Right lung (tissue), 5 donors: ENCODE measurements around the gene GABRB3. TPM values are rescaled to one million over a fixed set of nuclear protein-coding genes. Genes with fewer than 3 reads are reported as not detected.
"Not testable (repeated sequence)": the region's sequence is repeated elsewhere in the genome, so short reads cannot be mapped to it uniquely, and the experiment has no call there.

Experiments
- DNase-seq, 2 donors: peaks; one replicate each; pipeline ENCODE4 v3.0.0-alpha.2; 2013
- polyA plus RNA-seq, 5 donors: library from polyadenylated mRNA; unstranded; fragments of 120-200 nt; gene quantifications; one replicate each; pipeline versions ENCODE4 v1.2.1 to v1.2.3, GENCODE V29; 2013; ENCODE audit warnings: inconsistent platforms in 1 of 5, low replicate concordance in 1 of 5; ENCODE audit not compliant: insufficient read length in 5 of 5, insufficient read depth in 1 of 5

The GABRB3 gene
- polyA plus RNA-seq, 5 donors = 0.91 to 3.3 (median 2.2) TPM

DNA sequence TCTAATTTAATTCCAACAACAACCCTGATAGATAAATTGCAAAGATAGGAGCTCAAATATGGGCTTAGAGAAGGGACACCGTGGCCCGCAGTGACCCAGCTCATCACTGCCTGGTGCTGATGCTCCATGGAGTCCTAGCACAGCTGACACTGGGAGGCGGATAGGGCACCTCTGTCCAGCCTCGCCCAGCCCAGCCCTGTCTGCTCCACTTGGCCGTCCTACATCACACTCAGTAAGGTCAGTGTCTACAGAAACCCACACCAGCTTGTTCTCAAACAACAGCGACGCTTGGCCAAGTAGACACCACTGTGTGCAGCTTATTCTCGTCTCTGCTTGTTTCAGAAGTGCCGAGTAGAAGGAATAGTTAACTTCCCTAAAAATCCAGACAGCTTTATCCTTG lies 33.9 kb downstream of the GABRB3 start:
- no peak for DNase-seq

DNA sequence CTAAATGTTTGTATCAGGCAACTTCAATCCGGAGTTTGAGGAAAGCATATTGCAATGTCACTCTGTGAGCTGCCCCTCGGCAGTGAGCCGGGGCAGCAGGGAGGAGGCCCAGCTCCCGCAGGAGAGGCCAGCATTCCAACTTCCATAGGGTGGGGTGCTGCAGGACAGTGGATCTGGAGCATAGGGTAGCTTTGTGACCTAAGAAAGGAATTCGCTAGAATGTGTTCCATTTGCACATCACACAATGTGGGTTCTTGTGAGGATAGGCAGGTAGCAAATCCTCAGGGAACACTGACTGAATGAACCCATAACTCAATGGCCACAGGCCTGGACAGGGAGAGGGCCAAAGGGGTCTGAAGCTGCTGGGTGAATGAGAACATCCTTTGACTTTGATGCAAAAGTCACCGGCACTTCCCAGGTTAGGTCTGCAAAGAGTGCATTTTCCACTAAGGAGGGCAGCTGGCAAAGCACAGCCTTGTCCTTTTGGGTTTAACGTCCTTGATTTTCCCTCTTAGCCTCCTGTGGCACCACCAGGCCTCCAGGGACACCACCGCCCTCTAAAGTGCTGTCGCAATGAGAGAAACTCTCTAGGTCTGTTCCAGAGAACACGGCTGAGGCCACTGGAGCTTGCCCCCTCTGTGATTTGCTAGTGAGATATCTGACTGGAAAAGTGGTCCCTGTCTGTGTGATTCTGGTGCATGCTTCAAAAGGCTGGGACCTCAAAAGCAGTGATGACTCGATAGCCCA lies 36.2 kb downstream of the GABRB3 start:
- no peak for DNase-seq

DNA sequence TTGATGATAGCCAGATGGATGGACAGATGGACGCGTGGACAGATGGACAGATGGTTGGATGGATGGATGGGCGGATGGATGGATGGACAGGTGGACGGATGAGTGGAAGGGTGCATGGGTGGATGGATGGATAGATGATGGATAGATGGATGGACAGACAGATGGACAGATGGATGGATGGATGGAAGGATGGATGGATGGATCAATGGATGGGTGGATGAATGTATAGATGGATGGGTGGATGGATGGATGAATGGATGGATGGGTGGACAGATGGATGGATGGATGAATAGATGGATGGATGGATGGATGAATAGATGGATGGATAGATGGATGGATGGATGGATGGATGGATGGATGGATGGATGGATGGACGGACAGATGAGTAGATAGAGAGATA lies 40.9 kb downstream of the GABRB3 start:
- no peak for DNase-seq

- DNase-seq = no peak
These were observed 43.3 kb downstream of the GABRB3 start for GRCh38 chr15:26729581-26729980.

DNA sequence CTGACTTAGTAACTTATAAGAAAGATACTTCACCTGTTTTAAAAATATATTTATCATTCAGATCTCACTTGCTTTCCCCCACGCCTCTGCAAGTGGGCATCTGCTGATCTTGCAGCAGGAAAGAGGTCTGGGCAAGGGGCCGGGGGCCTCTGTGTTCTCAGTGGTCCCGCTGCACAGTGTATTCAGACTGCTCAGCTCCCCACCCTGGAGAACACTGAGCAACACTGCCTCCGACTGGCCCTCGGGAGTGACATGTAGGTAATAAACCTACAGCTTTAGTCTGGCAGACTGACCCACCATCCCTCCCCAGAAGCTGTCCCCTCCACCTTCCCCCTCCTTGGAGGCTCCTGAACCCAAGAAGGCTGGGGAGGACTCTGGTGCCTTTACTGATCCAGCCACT lies 43.8 kb downstream of the GABRB3 start:
- DNase-seq = no peak

GRCh38 chr15:26724381-26725150 lies 48.3 kb downstream of the GABRB3 start:
- no peak for DNase-seq

DNA sequence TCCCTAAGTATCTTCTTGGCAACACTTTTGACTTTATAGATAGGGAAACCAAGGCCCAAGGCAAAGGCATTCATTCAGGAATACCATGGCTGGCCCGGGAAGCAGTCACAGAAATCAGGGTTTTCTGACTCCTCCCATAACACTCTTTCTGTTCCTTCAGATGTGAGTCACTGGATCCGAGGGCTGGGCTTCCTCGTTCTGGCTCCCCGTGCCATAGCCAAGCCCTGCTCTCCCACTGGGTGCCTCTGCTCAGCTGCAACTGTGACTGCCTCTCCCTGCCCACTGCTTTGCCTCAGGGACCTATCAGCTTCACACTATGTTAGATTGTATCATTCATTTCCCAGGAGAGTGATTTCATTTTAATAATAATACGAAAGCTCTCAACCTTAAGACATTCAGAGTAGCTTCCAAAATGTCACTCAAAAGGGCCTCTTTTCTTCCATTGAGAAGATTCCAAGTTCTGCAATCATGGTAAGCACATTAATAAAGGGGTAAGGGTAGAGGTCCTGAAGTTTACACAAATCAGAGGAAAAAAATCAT lies 50.2 kb downstream of the GABRB3 start:
- no peak for DNase-seq

DNA sequence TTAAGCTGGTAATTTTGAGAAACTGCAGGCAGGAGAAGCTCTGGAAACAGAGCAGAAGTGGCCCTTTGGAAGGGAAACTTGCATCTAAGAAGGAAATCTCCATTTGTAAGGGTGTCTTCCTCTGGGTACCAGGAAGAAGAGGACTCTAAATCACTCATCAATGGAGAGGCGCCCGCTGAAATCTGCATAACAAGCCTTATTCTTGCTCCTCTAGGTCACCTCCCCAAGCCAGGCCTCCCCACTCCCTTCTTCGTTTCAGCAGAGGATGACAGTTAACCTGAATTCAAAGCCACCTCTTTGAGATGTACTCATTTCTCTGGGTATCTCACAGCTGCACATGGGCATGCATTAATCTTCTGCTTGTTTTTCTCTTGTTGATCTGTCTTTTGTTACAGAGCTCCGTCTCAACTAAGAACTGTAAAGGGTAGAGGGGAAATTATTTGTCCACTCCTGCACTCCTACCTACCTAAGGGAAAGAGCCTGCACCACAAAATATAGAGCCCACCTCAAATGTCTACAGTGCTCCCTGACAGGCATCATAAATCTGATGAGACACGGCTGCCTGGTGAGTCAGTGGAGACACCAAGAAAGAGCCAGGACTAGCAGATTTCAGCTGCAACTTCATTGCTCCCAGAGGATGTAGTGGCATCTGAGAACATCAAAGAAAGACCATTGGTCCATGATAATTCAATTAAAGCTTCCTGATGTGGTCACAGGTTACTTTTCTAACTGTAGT lies 51.5 kb downstream of the GABRB3 start:
- no peak for DNase-seq

- DNase-seq = no peak
These were observed 52.3 kb downstream of the GABRB3 start for GRCh38 chr15:26720546-26720945.

GRCh38 chr15:26719866-26720265 lies 53.0 kb downstream of the GABRB3 start:
- not testable (repeated sequence) for DNase-seq

GRCh38 chr15:26716069-26716468 lies 56.8 kb downstream of the GABRB3 start:
- no peak for DNase-seq

DNA sequence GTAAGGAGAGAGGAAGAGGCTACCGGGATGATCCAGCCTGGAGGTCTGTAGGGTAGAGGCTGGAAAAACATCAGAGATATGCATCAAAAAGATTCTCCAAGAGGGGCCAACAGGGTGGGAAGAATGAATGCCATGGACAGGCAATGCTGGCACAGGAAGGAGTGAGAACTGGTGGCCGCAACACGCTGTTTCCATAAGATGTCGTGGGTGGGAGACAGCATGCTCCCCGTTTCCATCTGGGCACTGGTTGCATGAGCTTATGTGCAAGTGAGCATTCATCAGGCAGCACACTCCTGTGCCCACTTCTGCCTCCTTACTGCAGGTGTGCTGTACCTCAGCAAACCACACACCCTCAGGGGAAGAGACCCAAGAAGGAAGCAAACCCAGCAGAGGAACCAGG lies 59.4 kb downstream of the GABRB3 start:
- no peak for DNase-seq

GRCh38 chr15:26712335-26712734 lies 60.5 kb downstream of the GABRB3 start:
- DNase-seq = no peak

DNA sequence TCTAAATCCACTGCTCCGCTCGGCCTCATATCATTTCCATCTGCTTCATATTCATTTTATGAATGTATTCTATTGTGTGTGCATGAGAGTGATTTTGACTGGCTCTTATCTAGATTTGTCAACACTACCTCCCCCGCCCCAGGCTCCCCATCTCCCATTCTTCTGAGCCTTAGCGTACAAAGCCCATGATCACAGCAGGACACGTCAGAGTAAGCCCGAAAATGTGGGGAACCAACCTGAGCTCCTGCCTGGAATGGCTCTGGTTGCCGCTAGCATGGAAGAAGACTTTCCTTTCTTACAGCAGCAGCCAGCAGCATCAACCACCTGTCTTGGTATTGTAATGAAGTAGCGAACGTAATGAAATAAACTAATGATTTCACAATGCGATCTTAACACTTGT lies 61.4 kb downstream of the GABRB3 start:
- no peak for DNase-seq

DNA sequence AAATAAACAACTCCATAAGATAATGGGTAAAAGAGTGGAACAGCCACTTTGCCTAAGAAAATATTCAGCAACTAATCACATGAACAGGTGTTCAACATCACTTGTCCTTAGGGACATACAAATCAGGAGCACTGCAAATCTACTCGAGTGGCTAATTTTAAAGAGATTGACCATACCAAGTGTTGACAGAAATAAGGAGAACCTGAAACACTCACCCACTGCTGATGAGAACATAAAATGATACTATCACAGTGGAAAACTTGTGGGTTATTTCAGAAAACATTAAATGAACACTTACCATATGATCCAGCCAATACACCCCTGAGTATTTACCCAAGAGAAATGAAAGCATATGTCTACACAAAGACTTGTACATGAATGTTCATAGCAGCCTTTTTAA lies 70.5 kb downstream of the GABRB3 start:
- DNase-seq = no peak

DNA sequence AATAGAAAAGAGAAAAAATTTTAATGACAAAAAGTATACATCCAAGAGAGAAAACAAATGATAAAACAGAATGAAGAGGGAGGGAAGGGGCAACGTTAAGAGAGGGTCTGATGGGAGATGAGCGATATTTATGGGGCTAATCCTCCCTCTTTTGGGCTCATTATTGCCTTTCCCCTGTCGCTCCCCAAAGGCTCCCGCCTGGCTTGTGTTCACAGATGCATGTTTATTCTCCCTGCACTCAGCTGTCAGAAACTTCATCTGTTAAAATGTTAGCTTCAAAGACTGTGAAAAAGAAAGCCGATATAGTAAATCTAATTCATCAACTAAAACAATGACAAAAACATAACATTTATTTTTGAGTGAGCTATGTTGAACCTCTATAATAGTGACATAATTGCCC lies 74.3 kb downstream of the GABRB3 start:
- DNase-seq = no peak

GRCh38 chr15:26697913-26698312 lies 75.0 kb downstream of the GABRB3 start:
- DNase-seq = no peak

DNA sequence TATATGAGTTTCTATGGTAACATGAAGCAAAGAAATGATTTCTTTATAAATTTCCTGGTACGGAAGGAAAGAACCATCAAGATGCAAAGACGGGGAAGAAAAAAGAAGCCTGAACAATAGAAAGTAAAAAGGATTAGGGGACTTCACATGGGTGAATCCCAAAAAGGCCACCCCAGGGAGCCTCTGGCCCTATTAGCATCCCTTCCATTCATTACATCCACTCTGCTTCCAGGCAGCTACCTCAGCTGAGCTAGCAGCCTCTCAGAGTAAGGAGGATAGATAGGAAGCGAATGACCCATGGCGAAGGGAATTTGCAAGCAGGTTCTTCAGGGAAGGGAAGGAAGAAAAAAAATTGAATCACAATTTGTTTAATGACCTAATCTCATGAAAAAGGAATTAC lies 81.6 kb downstream of the GABRB3 start:
- DNase-seq = no peak

DNA sequence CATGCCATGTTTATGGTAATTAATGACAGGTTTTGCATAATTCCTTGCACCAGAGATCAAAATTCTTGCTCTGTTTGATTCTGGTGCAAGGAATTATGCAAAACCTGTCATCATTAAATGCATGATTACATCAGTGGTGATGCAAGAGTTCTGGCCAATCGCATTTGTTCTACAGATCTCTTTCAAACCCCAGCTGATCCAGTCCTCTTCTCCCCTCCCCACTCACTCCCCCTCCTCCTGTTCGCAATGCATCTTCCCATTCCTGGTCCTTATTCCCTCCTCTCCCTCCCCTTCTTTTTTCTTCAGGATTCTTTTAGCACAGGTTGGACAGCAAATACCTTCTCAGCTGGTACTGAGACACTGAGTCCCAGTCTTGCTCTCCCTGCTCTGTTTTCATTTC lies 82.1 kb downstream of the GABRB3 start:
- no peak for DNase-seq

GRCh38 chr15:26689462-26689861 lies 83.4 kb downstream of the GABRB3 start:
- no peak for DNase-seq

- no peak for DNase-seq
These were observed 86.2 kb downstream of the GABRB3 start for GRCh38 chr15:26686547-26687187.

GRCh38 chr15:26682598-26683164 lies 90.2 kb downstream of the GABRB3 start:
- DNase-seq = no peak
